GM21786 (cell line): ENCODE measurements around the gene REV3L.

ENCODE experiments used
- ATAC-seq: cut with Tn5 transposase; IDR thresholded peaks from one replicate; pipeline ENCODE4 v1.9.1; 2021; ENCODE audit not compliant: unreplicated experiment

The REV3L gene

DNA sequence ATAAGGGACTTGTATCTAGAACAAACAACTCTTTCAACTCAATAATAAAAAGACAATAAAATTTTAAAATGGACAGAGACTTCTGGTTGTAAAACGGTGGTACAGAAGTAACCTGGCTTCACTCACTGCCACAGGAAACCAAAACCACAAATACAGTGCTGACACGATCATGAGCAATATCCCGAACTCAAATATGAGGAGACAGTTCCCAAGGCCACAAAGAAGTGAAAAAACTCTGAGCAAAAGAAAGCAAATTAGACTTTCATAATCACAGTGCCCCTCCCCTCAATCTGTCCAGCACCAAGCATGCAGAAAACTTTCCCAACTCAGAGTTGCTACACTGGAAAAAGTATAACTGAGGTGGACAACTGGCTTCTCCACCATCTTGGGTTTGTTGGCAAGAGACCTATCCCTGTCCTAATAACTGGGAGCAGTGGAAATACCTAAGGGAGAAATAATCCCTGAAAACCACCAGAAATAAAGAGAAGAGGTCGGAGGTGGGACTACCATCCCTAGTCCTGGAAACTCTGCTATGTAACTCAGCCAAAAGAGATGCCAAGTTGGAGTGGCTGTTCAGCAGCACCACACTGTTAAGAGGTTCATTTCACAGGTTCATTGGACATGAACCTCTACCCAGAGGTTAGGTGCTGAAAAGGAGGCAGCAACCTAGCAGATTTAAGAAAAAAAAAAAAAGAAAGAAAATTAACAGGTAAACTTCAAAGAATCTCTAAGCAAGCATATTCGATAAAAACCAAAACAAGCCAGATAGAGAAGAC lies 55.5 kb downstream of the REV3L start:
- ATAC-seq: peak; percentile 84

DNA sequence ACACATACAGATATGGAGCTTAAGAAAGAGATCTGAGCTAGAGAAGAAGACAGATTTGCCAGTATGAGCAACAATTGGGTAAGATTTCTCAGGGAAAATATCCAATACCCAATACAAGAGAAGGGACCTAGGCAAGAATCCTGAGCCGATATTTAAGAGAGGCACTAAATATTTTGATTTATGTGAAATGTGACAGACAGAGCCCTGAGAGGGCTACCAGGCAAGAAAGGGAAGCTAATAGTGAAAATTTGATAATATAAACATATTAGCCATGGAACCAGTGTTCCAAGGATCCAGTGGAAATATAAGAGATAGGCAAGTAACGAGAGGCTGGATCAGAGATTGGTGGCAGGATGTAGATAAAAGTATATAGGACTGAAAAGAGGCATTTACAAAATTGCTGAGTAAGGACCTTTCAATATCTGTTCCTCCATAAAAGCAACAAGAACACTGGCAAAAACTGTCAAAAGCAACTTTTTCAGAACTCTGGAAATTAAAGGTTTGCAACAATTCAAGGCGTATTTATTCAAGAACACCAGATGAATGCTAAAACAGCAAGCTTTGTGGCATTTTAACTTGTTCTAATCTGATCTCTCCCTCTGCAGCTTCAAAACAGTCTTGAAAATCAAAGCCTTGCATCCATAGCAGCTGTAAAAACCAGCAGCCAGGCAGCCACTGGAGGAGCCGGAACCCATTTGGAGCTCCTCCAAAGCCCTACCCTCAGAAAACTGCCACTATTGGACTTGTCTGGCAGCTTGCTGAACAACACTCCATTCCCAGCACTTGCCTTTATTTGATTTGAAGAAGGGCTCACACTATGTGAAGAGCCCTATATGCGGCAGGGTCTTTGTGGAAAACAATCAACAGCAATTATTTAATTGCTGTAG lies 58.8 kb downstream of the REV3L start:
- ATAC-seq: no peak

DNA sequence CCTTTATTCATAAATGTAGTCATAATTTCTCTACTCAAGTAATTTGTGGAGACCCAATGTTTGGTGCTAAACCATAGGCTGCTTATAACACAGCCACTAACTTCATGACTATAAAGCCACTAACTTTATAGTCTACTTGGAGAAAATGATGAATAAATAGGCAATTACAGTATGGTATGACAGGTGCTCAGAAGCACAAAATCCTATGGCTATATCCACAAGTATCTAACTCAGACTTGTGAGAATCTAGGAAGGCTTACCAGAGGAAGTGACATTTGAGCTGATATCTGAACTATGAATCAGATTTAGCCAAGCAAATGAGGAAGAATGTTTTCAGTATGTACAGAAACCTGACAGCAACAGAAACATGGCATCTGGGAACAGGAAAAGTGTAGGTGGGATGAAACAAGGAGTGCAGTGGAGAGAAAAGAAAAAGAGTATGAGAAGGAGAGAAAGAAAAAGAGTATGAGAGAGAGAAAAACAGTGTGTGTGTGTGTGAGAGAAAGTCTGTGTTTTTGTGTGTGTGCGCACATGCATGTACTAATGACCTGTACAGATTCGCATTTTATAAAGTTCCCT lies 59.9 kb downstream of the REV3L start:
- ATAC-seq: no peak

DNA sequence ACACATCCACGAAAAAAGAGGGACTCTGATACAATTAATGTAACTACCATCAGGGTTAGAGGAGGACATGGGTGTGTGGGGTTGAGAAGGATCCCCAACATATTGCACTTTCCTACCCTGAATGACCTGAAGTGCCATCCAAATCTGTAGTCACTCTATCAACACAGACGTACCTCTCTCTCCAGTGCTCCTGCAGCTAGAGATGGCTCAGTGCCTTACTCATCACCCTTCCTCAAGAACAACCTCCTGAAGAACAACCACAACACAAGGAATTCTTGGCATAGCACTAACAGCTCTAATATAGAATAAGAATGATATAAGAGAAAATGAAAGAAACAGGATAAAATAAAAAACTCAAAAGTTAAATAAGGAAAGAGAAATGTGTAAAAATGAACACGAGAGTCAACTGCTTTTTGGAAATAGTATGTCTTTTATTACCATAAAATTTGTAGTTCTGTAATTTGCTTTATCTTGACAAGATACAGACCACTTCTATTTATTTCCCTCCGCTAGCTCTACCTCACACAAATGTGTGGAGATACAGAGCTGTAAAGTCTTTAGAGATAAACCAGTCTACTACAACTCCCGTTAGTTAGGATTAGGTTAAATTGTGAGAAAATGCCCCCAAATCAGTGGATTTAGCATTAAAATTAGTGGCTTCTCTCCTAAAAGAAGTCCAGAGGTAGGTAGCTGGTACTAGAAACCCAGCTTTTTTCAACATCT lies 63.9 kb downstream of the REV3L start:
- ATAC-seq: no peak

DNA sequence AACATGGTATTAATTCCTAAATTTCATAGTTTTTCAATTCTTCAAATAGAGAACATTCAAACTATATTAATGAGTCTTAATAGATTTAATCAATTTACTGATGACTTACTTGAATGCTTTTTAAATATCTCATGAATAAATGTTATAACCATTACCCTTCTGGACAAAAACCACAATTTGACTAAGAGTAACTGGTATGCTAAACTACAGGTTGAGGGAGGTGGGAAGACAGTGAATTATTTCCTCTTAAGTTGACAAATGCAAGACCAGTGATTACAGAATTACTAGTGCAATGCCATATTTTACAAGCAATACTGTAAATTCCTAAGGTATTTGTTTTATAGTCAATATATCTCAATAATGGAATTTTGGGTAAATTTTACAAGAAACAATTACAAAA lies 65.1 kb downstream of the REV3L start:
- no peak for ATAC-seq

DNA sequence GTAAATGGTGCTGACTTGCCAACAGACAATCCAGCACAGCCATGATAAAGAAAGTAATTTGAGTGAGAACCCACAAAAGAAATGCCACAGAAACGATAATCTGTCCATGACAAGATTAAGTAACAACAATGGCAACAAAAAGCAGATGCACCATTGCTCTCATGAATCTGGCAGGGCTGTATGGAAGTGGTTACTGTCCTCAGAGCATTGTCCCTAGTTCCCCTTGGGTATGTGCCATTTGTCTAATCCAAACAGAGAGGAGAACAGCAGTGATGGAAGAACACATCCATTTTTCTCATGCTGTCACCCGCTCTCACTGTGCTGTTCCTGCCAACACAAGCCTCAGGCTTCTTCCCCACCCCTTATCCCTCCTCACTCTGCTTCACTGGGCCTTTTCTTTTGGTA lies 65.8 kb downstream of the REV3L start:
- no peak for ATAC-seq

DNA sequence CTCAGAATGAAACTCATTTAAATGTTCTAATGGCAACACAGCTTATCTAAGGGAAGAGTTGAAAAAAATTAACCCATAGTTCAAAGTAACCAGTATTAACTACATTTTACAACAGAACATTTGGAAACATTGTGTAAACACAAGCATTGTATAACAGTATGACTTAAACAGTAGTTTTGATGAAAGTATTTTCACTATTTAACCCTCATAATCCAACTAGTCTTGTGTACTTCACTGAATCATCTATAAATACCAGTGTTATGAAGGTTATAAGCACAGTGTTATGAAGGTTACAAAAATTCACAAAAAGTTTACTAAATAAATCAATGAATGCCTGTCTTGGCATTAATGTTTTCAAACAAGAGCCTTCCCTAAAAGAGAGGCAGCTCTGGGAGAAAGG lies 66.5 kb downstream of the REV3L start:
- ATAC-seq: no peak

DNA sequence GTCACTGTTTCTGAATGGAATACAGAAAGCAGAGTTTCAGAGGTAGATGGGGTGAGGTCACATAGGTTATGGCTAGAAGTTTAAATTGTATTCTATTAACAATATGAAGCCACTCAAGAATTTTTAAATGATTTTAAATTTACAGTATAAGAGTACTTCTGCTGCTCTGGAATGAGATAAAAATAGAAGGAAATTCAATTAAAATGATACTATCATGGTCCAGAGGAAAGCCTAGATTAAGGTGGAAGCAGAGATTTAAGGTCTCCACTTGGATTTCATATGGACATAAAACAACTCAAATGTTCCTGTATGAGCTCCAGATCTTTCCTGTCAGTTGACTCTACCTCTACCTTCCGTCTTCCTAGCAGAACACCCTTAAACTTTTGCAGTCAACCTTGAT lies 68.6 kb downstream of the REV3L start:
- ATAC-seq: no peak

DNA sequence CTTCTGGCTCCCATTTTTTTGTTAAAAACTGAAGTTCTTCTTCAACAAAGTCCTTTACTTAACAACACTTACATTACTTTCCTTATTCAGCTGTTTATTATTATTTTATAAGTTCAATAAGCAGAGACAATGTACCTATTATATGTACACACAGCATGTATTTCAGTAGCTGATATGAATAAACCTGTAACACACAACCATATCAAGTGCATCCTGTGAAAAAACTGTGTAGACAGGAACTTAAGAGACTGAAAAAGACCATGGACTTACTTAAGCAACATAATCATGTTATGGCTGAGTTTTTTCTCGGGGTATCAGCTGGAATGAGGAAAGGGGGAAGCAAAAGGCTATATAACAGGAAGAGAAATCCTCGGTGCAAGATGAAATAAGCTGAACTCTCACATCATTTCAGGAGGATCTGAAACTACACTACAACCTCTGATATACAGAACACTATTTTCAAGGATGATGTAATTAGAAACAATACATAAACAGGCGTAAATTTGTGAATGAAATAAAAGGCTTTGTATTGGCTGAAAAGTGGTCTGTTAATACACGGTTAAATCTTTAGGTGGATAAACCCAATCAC lies 70.9 kb downstream of the REV3L start:
- peak; percentile 73 for ATAC-seq

GRCh38 chr6:111411046-111411445 lies 72.0 kb downstream of the REV3L start:
- no peak for ATAC-seq

DNA sequence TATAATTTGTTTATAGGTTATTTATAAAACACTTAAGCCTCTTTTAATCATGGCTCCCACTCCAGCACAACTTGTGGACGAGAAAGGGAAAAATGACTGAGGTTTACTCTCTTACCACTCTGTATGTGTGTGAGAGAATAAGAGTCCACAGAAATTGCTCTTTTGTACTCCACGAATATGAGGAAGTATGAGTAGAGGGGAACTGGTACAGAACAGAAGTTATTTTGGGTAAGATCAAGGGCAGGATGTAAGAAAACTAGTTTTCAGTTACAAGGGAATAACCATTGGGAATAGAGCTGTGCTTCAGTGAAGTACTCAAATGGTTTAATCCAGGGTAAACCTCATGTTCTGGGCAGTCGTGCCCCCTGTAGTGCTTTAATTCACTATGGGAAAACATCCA lies 72.6 kb downstream of the REV3L start:
- no peak for ATAC-seq

DNA sequence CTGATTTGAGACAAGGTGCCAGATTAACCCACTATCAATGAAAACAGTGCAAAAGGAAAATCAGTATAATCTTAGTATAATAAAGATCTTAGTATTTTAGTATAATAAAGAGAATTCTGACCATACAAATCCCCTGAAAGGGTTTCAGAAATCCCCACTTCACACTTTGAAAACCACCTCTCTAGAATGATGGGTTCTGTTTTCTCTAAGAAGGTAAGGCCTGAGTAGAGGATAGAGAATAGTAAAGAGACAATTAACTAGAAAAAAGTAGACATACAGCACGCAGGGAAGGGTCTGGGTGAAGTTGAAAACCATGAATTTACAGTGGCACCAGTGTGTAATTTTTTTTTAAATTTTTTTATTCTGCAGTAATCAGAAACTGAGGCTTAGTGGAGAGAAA lies 73.6 kb downstream of the REV3L start:
- no peak for ATAC-seq

DNA sequence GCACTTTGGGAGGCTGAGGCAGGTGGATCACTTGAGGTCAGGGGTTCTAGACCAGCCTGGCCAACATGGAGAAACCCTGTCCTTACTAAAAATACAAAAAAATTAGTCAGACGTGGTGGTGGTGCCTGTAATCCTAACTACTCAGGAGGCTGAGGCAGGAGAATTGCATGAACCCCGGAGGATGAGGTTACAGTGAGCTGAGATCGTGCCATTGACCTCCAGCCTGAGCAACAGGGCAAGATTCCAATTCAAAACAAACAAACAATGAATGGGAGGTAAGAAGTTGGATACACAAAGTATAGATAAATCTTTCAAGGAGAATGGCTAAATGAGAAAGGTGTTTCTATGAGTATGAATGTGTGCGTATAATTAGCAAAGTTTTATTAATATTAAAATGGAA lies 75.3 kb downstream of the REV3L start:
- ATAC-seq: no peak

- ATAC-seq: peak; percentile 99
Measured at GRCh38 chr6:111406200-111406721, 76.8 kb downstream of the REV3L start.

DNA sequence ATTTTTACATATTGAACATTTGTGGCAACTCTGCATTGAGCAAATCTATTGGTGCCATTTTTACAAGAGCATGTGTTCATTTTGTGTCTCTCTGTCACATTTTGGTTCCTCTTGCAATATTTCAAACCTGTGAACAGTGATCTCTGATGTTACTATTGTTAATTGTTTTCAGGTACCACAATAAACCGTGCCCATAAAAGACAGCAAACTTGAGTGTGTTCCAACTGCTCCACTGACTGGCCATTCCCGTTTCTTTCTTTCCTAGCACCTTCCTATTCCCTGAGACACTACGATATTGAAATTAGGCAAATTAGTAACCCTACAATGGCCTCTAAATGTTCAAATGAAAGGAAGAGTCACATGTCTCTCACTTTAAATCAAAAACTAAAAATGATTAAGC lies 79.6 kb downstream of the REV3L start:
- ATAC-seq: no peak

GRCh38 chr6:111399626-111400025 lies 83.4 kb downstream of the REV3L start:
- no peak for ATAC-seq

DNA sequence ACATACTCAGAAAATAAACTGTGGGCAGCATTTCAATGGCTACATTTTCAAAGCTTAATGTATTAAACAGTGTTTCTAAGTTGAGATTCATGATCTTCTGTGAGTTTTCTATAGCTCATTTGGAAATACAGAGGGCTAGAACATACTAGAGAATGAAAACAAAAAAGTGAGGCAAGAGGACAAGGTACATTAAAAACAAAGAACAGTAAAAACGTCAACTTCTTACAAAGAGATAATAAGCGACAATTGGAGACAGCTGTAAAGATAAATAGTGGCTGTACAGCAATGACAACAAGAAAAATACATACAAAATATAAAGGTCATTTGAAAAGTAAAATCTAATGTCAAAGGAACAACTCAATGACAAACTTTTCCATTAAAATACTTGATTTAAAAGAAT lies 94.3 kb downstream of the REV3L start:
- ATAC-seq: no peak

DNA sequence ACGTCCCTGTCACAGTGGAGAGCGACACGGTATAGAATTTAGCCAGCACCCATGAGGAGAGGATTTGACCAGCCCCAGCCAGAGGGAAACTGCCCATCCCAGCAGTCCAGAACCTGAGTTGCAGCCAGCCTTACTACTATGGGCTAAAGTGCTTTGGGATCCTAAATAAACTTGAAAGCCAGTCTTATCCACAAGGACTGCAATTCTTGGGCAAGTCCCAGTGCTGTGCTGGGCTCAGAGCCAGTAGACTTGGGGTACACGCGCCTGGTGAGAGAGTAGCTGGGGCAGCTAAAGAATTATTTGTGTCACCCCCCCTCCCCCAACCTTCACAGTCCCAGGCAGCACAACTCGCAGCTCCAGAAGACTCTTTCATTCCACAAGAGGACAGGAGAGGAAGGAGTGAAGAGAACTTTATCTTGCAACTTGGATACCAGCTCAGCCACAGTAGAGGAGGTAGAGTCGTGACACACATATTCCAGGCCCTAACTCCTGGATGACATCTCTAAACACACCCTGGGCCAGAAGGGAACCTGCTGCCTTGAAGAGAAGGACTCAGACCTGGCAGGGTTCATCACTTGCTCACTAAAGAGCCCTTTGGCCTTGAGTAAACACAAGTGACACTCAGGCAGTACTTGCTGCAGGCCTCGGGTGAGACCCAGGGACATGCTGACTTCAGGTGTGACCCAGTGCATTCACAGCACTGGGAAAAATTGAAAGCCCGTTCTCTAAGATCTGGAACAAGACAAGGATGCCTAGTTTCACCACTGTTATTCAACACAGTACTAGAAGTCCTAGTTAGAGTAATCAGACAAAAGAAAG lies 100.3 kb downstream of the REV3L start:
- no peak for ATAC-seq

DNA sequence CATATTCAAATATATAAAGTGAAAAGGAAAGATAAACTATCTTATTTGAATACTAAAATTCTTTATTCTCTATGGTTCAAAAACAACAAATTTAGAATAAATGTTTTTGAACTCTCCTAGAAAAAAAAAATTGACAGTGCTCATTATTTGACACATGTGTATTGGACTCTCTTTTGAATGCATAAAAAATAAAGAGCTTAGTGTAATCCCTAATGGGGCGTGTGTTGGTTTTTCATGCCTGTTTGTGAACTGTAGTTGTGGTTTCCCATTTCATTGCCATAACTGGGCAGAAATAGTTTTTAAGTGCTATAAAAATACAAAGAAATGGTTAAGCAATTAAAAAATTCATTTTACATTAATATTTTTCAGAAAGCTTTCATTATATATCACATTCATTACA lies 101.3 kb downstream of the REV3L start:
- ATAC-seq: no peak

GRCh38 chr6:111381123-111381522 lies 101.9 kb downstream of the REV3L start:
- ATAC-seq: no peak
